ENCODE data around the gene KRT13.

KRT13 gene

DNA sequence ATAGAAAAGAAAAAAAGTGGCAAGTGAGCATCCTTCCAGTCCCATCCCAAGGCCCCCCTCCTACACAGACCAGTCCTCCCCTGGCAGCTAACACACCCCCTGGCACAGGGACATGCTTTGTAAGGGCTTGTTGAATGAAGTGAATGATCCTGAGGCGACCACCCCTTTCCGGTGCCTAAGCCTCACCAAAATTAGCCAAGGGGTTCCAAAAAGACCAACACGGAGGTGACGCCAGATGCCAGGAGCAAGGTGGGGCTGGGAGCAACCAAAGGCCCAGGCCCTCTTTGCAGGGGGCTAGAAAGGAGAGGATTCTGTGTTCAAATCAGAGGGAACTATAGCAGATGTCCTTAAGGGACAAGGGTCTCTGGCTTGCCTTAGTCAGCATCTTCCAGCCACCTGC lies 30.0 kb downstream of the KRT13 start:
- no peak for FAIRE-seq

DNA sequence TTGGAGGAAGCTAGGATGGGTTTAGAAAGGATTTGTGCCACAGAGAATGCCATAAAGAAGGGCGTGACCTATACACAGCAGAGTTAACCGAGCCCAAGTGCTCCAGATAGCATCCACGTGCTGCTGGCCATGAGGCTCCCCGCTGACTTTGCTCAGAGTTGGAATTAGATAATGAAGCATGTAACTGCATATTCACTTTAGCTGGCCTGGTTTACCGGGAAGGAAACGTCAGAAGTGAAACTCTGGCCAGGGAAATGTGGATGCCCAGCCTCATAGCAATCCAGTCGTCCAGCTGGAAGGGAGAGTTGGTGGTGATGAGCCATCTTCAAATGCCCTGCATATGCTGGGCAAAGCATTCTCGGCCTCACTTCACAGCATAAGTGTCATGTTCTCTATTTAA lies 30.5 kb downstream of the KRT13 start:
- DNase-seq (ENCODE audit: low spot score) (no peak), FAIRE-seq (no peak)

More for the DNA sequence above, 30.0 kb downstream of the KRT13 start:
- no peak for DNase-seq (ENCODE audit: low spot score)

- no peak for DNase-seq (ENCODE audit: low spot score)
- no peak for FAIRE-seq
Measured at GRCh38 chr17:41468346-41468745, 37.1 kb downstream of the KRT13 start.

DNA sequence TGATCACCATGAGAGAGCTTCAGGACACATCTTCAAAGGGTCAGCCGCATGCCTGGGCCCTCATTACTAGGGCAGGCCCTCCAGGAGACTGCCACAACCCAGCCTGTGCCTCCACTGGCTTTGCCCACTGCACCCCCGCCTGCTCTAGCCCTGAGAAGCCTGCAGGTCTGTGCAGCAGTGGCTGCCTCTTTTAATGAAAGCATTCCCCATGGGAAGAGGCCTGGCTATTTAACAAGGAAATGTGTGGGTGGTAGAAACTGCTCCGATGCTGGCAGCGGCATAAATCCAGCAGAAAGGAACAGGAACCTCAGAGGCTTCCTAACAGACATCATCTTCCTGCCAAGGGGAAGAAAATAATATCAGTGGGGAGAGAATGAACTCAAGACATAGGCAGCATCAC lies 37.9 kb downstream of the KRT13 start:
- no peak for DNase-seq (ENCODE audit: low spot score)
- no peak for FAIRE-seq

GRCh38 chr17:41466988-41467387 lies 38.4 kb downstream of the KRT13 start, which contains the start of gene KRT32:
TSS of gene KRT32 (minus strand) at chr17:41467386. CDS start at chr17:41467325, 61 bp downstream.
- DNase-seq (ENCODE audit: low spot score) (no peak), FAIRE-seq (no peak)

DNA sequence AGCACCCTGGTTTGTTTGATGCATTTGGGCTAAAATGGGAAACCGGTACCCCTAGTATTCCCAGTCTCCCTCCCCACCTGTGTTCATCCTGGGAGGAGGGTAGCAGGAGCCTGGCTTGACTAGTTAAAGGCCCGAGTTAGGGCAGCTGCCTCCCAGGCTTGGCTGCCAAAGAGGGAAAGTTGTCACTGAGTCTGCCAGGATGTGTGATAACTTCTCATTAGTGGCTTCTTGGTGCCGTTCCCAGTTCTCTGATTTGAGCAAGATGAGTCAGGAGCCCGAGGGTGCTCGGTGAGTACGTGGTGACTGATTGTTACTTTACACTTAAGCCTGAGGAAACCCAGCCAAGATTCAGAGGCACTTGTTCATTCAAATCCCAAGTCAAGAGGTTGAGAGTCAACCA lies 40.7 kb downstream of the KRT13 start:
- DNase-seq (ENCODE audit: low spot score): peak; percentile 78
- FAIRE-seq: no peak

DNA sequence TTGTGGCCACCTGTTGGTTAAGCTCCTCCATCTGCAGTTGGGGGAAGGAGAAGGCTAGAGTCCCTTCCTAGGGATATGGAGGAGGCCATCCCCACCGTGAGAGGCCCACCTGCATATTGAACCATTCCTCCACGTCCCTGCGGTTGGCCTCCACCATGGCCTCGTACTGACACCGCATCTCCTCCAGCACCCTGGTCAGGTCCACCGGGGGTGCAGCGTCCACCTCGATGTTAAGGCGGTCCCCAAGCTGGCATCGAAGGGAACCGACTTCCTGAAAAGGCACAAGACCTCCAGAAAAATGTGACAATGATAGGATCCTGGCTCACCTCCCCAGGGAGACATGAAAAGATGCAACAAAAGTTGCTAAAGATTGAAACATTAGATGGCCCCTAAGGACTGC lies 41.2 kb downstream of the KRT13 start:
- no peak for FAIRE-seq
- no peak for DNase-seq (ENCODE audit: low spot score)

GRCh38 chr17:41463746-41464145 lies 41.7 kb downstream of the KRT13 start:
- FAIRE-seq (no peak), DNase-seq (ENCODE audit: low spot score) (no peak)

GRCh38 chr17:41462705-41463104 lies 42.7 kb downstream of the KRT13 start:
- FAIRE-seq (no peak), DNase-seq (ENCODE audit: low spot score) (no peak)

DNA sequence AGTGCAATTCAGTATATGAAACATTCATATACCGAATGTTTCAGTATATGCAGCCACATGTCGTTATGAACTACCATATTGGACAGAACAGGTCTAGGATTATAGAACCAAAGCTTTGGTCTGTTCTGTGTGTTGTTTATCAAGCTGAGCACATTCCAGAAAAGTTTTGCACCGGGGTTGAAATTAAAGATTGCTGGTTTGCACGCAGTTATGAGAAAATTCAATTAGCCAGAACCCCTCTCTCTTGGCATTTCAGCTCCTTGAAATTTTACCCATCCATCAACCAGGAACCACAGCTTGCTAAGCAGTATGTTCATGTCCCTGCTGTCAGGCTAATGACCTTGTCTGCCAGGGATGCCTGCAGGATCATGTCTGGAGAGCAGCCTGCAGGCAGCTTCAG lies 47.7 kb downstream of the KRT13 start:
- DNase-seq (ENCODE audit: low spot score): no peak
- FAIRE-seq: no peak

GRCh38 chr17:41456204-41456603 lies 49.2 kb downstream of the KRT13 start:
- FAIRE-seq (no peak), DNase-seq (ENCODE audit: low spot score) (no peak)

- DNase-seq (ENCODE audit: low spot score): no peak
Measured at GRCh38 chr17:41455236-41455635, 50.2 kb downstream of the KRT13 start.

DNA sequence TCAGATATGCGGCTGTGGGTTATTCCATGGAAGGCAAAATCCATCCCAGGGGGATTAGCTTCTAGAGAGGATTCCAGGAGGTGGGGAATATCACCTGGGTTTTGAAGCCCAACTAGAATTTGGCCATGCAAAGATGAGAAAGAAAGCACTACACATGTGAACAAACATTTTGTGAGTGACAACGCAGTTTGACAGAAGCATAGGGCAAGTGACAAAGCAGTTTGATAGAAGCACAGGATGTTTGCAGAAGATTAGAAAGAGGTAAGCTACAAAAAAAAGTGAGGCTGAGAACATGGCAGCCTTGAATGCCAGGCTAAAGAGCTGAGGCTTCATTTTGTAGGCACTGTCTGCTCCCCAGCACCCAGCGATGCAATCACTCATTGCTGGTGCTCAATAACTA lies 52.3 kb downstream of the KRT13 start:
- FAIRE-seq: no peak
- DNase-seq (ENCODE audit: low spot score): no peak

More at GRCh38 chr17:41455236-41455635, 50.2 kb downstream of the KRT13 start:
- FAIRE-seq: no peak

- no peak for DNase-seq (ENCODE audit: low spot score)
Measured at GRCh38 chr17:41452281-41452680, 53.1 kb downstream of the KRT13 start.

DNA sequence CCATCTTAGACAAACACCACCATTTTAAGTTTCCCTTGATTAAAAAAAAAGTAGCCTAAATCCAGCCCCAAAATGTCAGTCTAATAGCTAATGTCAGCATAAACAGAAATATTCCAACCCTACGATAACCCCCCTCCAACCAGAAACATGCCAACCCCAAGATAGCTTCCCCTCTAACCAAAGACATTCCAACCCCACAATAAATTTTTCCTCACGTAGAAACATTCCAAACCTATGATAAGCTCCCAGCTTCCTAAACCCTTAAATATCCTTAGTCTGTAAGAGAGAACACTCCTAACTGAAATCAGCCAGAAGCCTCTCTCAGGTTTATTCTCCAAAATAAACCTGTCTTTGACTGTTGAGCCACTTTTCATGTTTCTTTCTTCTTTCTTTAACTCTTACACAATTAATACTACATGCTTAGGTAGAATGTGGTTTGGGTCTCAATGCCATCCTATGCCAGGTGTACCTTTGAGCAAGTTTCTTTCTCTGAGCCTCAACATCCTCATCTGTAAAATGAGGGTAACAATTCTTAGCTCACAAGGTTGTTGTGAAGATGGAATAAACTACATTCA lies 54.2 kb downstream of the KRT13 start:
- FAIRE-seq (no peak), DNase-seq (ENCODE audit: low spot score) (no peak)

More at GRCh38 chr17:41452281-41452680, 53.1 kb downstream of the KRT13 start:
- no peak for FAIRE-seq
